ENCODE data around the gene MAP2. TPM values are rescaled to one million over a fixed set of nuclear protein-coding genes. Genes with fewer than 3 reads are reported as not detected.

MAP2 gene
- total and polyA plus RNA-seq, 2 donors from 2014 or later = 3.6 to 11.4 TPM

DNA sequence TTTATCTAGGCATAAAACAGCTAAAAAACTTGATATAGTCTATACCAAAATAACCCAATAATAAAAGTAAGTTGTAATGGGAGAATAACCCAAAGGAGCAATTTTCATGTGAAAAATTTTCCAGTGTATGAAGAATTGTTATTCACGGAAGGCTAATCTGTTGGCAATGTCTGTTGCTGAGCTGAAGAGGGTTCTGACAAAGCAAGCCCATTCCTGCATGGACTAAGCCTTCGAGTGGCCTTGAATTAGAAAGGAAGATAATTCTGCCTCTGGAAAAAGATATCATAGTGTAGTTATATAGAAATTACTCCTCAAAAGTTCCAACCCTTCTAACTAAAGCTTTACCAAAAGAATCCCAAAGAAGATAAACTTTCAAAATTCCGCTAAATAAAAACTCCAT, 101.5 kb downstream of the MAP2 start:
- H3K4me3 ChIP-seq (ENCODE audit: low read length in 3 of 3) = no peak overlapping the region
- FAIRE-seq = no peak
- intact Hi-C loops (cut with DNase I) = no loop called here
- TF ChIP-seq, protein P1, sequence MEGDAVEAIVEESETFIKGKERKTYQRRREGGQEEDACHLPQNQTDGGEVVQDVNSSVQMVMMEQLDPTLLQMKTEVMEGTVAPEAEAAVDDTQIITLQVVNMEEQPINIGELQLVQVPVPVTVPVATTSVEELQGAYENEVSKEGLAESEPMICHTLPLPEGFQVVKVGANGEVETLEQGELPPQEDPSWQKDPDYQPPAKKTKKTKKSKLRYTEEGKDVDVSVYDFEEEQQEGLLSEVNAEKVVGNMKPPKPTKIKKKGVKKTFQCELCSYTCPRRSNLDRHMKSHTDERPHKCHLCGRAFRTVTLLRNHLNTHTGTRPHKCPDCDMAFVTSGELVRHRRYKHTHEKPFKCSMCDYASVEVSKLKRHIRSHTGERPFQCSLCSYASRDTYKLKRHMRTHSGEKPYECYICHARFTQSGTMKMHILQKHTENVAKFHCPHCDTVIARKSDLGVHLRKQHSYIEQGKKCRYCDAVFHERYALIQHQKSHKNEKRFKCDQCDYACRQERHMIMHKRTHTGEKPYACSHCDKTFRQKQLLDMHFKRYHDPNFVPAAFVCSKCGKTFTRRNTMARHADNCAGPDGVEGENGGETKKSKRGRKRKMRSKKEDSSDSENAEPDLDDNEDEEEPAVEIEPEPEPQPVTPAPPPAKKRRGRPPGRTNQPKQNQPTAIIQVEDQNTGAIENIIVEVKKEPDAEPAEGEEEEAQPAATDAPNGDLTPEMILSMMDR (IDR thresholded peaks at IDR 0.05; ENCODE audit: borderline replicate concordance, extremely low read depth, insufficient read depth) = no peak
- no peaks in the 10 kb centered on the region for H3K27me3 ChIP-seq (ENCODE audit: control insufficient read depth, insufficient read depth, low read length)
- DNase-seq = no peak
- no peaks in the 10 kb centered on the region for H3K9me3 ChIP-seq (ENCODE audit: control insufficient read depth in 2 of 3, insufficient read depth in 1 of 3, low read length in 3 of 3)
- peaks cover 0 to 3% (median 0%) of the 10 kb centered on the region in 3 donors for H3K4me1 ChIP-seq (ENCODE audit: control insufficient read depth in 2 of 3, insufficient read depth in 2 of 3, low read depth in 1 of 3, low read length in 3 of 3)
- no peak overlapping the region for H3K9ac ChIP-seq (ENCODE audit: low read length in 3 of 3)
- no peak overlapping the region for H3K27ac ChIP-seq (ENCODE audit: low read depth in 2 of 2, low read length in 2 of 2)
- no peaks in the 10 kb centered on the region for H3K36me3 ChIP-seq (ENCODE audit: control insufficient read depth in 2 of 3, insufficient read depth in 3 of 3, low read length in 3 of 3)

DNA sequence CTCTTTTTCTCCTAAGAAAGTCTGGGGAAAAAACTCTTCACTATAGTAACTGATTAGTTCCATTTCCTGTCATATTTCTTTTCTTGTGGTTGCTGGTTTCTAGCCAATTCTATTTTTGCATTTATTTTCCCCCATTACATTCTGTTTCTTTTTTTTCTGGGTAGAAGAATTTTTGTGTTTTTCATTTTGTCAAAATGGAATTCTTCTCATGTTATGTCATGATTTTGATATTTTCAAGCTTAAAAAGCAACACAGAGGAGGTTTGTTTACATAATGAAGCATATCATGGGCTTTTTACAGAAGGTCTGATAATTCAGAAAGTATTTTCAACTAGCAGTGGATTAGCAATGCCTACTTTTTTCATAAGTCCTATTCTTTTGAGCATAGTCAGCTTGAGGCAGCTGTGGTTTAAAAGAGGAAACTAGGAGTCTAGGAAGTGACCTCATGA, 102.0 kb downstream of the MAP2 start:
- Histone ChIP-seq H3K27ac (ENCODE audit: low read depth in 2 of 2, low read length in 2 of 2) (peak overlapping the region in 1 of 2 donors; percentile 20), H3K27me3 (ENCODE audit: control insufficient read depth, insufficient read depth, low read length) (no peaks in the 10 kb centered on the region), H3K9ac (ENCODE audit: low read length in 3 of 3) (no peak overlapping the region), H3K36me3 (ENCODE audit: control insufficient read depth in 2 of 3, insufficient read depth in 3 of 3, low read length in 3 of 3) (no peaks in the 10 kb centered on the region), H3K9me3 (ENCODE audit: control insufficient read depth in 2 of 3, insufficient read depth in 1 of 3, low read length in 3 of 3) (no peaks in the 10 kb centered on the region), H3K4me1 (ENCODE audit: control insufficient read depth in 2 of 3, insufficient read depth in 2 of 3, low read depth in 1 of 3, low read length in 3 of 3) (peaks cover 0 to 3% (median 0%) of the 10 kb centered on the region in 3 donors), H3K4me3 (ENCODE audit: low read length in 3 of 3) (no peak overlapping the region)
- FAIRE-seq = peak; percentile 90
- peak in 2 of 5 donors; percentile 49 to 70 for DNase-seq
- intact Hi-C loops (cut with DNase I) = no loop called here
- TF ChIP-seq, protein P1 (IDR thresholded peaks at IDR 0.05; ENCODE audit: borderline replicate concordance, extremely low read depth, insufficient read depth) = no peak

DNA sequence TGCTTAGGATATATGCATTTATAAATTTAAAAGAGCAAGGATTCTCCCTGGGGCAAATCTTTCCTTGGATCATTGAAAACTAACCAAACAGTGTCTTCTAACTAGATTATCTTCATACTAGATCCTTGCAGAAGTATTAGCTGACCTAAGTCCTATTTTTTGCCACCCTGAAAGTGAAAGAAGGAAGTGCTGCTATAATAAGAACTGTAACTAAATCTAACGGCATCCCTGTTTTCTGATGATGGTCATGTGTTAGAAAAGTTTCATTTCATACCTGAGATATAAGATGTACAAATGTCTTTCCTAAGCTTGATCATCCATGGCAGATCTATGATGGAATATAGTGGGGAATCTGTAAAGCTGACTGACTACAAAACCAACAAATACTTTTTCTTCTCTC, 102.7 kb downstream of the MAP2 start:
- Histone ChIP-seq H3K27ac (ENCODE audit: low read depth in 2 of 2, low read length in 2 of 2) (peak overlapping the region in 1 of 2 donors; percentile 41), H3K4me1 (ENCODE audit: control insufficient read depth in 2 of 3, insufficient read depth in 2 of 3, low read depth in 1 of 3, low read length in 3 of 3) (peaks cover 0 to 3% (median 0%) of the 10 kb centered on the region in 3 donors), H3K27me3 (ENCODE audit: control insufficient read depth, insufficient read depth, low read length) (no peaks in the 10 kb centered on the region), H3K9ac (ENCODE audit: low read length in 3 of 3) (peak overlapping the region in 1 of 3 donors; percentile 11), H3K4me3 (ENCODE audit: low read length in 3 of 3) (peak overlapping the region in 2 of 3 donors; percentile 9 to 26), H3K9me3 (ENCODE audit: control insufficient read depth in 2 of 3, insufficient read depth in 1 of 3, low read length in 3 of 3) (no peaks in the 10 kb centered on the region), H3K36me3 (ENCODE audit: control insufficient read depth in 2 of 3, insufficient read depth in 3 of 3, low read length in 3 of 3) (no peaks in the 10 kb centered on the region)
- TF ChIP-seq, protein P1 (IDR thresholded peaks at IDR 0.05; ENCODE audit: borderline replicate concordance, extremely low read depth, insufficient read depth) = no peak
- DNase-seq = no peak
- FAIRE-seq = no peak
- intact Hi-C loops (cut with DNase I) = no loop called here

DNA sequence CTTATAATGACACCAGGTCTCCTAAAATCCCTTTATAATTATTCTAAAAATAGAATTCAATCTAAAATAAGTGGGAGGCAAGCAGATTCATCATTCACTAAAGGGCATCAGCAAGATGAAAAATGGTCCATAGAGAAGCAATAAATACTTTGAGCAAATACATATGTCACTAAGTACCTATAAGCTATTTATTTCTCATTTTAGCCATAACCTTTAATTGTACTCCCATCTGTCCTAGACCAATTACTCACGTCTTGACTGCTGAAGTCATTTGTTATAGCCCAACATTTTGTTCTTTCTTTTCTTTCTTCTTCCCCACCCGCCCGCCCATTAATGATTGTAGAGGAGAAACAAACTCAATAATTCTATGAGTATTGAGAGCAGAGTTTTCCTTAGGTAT, 105.7 kb downstream of the MAP2 start:
- no peak for DNase-seq
- Histone ChIP-seq H3K27ac (ENCODE audit: low read depth in 2 of 2, low read length in 2 of 2) (no peak overlapping the region), H3K4me3 (ENCODE audit: low read length in 3 of 3) (no peak overlapping the region), H3K27me3 (ENCODE audit: control insufficient read depth, insufficient read depth, low read length) (no peaks in the 10 kb centered on the region), H3K9ac (ENCODE audit: low read length in 3 of 3) (no peak overlapping the region), H3K9me3 (ENCODE audit: control insufficient read depth in 2 of 3, insufficient read depth in 1 of 3, low read length in 3 of 3) (no peaks in the 10 kb centered on the region), H3K4me1 (ENCODE audit: control insufficient read depth in 2 of 3, insufficient read depth in 2 of 3, low read depth in 1 of 3, low read length in 3 of 3) (peaks cover 0 to 3% (median 0%) of the 10 kb centered on the region in 3 donors), H3K36me3 (ENCODE audit: control insufficient read depth in 2 of 3, insufficient read depth in 3 of 3, low read length in 3 of 3) (no peaks in the 10 kb centered on the region)
- intact Hi-C loops (cut with DNase I) = no loop called here
- FAIRE-seq = no peak
- TF ChIP-seq, protein P1 (IDR thresholded peaks at IDR 0.05; ENCODE audit: borderline replicate concordance, extremely low read depth, insufficient read depth) = no peak
